Memory B cell (primary cell): ENCODE results near the gene TTLL8.
"Not testable (repeated sequence)": the region's sequence is repeated elsewhere in the genome, so short reads cannot be mapped to it uniquely, and the experiment has no call there.

Source experiments
- ATAC-seq: fragments of 150-1000 bp; cut with Tn5 transposase; 2 replicates; pipeline ENCODE4 v1.10.0; 2021; ENCODE audit warnings: low read depth, mild to moderate bottlenecking, moderate library complexity
- DNase-seq, 2 donors: peaks; one replicate each; pipeline ENCODE4 v3.0.0; 2022; ENCODE audit warnings: low spot score in 2 of 2
- H3K27ac Mint-ChIP-seq: one replicate; pipeline ENCODE4 v1.8.0; 2022; ENCODE audit warnings: mild to moderate bottlenecking, moderate library complexity, mixed read lengths
- H3K27me3 Mint-ChIP-seq: one replicate; pipeline ENCODE4 v1.8.0; 2022; ENCODE audit warnings: mixed read lengths
- H3K36me3 Mint-ChIP-seq: one replicate; pipeline ENCODE4 v1.8.0; 2022; ENCODE audit warnings: mild to moderate bottlenecking, mixed read lengths
- H3K4me1 Mint-ChIP-seq: one replicate; pipeline ENCODE4 v1.8.0; 2022; ENCODE audit warnings: mixed read lengths
- H3K4me3 Mint-ChIP-seq: one replicate; pipeline ENCODE4 v1.8.0; 2022; ENCODE audit warnings: mild to moderate bottlenecking, moderate library complexity, mixed read lengths
- H3K9me3 Mint-ChIP-seq: one replicate; pipeline ENCODE4 v1.8.0; 2022; ENCODE audit warnings: mixed read lengths

The TTLL8 gene

GRCh38 chr22:49996119-49996517 is 62.0 kb downstream of the TTLL8 start:
- Mint-ChIP-seq H3K27ac (no peak overlapping the region), H3K4me3 (no peak overlapping the region), H3K36me3 (peaks cover under 1% of the 10 kb centered on the region), H3K27me3 (peaks cover 16% of the 10 kb centered on the region), H3K9me3 (peaks cover 3% of the 10 kb centered on the region), H3K4me1 (peaks cover 14% of the 10 kb centered on the region)
- ATAC-seq: no peak
- no peak for DNase-seq

- Mint-ChIP-seq H3K27me3 (peaks cover 15% of the 10 kb centered on the region), H3K9me3 (peaks cover 6% of the 10 kb centered on the region), H3K4me3 (no peak overlapping the region), H3K27ac (no peak overlapping the region), H3K36me3 (peaks cover 3% of the 10 kb centered on the region), H3K4me1 (peaks cover 12% of the 10 kb centered on the region)
- ATAC-seq: no peak
- DNase-seq: no peak
These were observed 62.6 kb downstream of the TTLL8 start for GRCh38 chr22:49995361-49996118.

GRCh38 chr22:49995041-49995360 is 63.1 kb downstream of the TTLL8 start:
- Mint-ChIP-seq H3K27ac (no peak overlapping the region), H3K27me3 (peaks cover 16% of the 10 kb centered on the region), H3K36me3 (peaks cover 3% of the 10 kb centered on the region)

GRCh38 chr22:49994361-49995040 is 63.6 kb downstream of the TTLL8 start:
- Mint-ChIP-seq H3K4me1 (peaks cover 12% of the 10 kb centered on the region), H3K36me3 (peaks cover 3% of the 10 kb centered on the region), H3K27ac (peak overlapping the region; percentile 24), H3K9me3 (peaks cover 6% of the 10 kb centered on the region), H3K27me3 (peaks cover 16% of the 10 kb centered on the region), H3K4me3 (no peak overlapping the region)
- ATAC-seq (no peak), DNase-seq (no peak)

More at GRCh38 chr22:49995041-49995360, 63.1 kb downstream of the TTLL8 start:
- Mint-ChIP-seq H3K4me3 (no peak overlapping the region), H3K9me3 (peaks cover 6% of the 10 kb centered on the region), H3K4me1 (peaks cover 12% of the 10 kb centered on the region)
- no peak for DNase-seq
- no peak for ATAC-seq

GRCh38 chr22:49993649-49994360 is 64.3 kb downstream of the TTLL8 start:
- peaks cover 12% of the 10 kb centered on the region for H3K4me1 Mint-ChIP-seq
- H3K27ac Mint-ChIP-seq: peak overlapping the region; percentile 51
- no peak overlapping the region for H3K4me3 Mint-ChIP-seq

GRCh38 chr22:49992921-49993648 is 65.0 kb downstream of the TTLL8 start:
- peak overlapping the region; percentile 51 for H3K27ac Mint-ChIP-seq
- peaks cover 6% of the 10 kb centered on the region for H3K4me1 Mint-ChIP-seq
- H3K9me3 Mint-ChIP-seq: peaks cover 6% of the 10 kb centered on the region
- H3K4me3 Mint-ChIP-seq: peak overlapping the region; percentile 71
- ATAC-seq (peak; percentile 96), DNase-seq (peak; percentile 64 to 69)
- H3K27me3 Mint-ChIP-seq: peaks cover 8% of the 10 kb centered on the region
- peaks cover 3% of the 10 kb centered on the region for H3K36me3 Mint-ChIP-seq

More at GRCh38 chr22:49993649-49994360, 64.3 kb downstream of the TTLL8 start:
- Mint-ChIP-seq H3K9me3 (peaks cover 6% of the 10 kb centered on the region), H3K27me3 (peaks cover 13% of the 10 kb centered on the region), H3K36me3 (peaks cover 3% of the 10 kb centered on the region)
- DNase-seq: no peak
- ATAC-seq: no peak

- Mint-ChIP-seq H3K27me3 (peaks cover 10% of the 10 kb centered on the region), H3K9me3 (peaks cover 6% of the 10 kb centered on the region), H3K4me3 (no peak overlapping the region), H3K27ac (no peak overlapping the region), H3K36me3 (peaks cover 3% of the 10 kb centered on the region), H3K4me1 (peaks cover 3% of the 10 kb centered on the region)
- DNase-seq: no peak
- no peak for ATAC-seq
These were observed 66.1 kb downstream of the TTLL8 start for GRCh38 chr22:49991907-49992533.

- H3K4me3 Mint-ChIP-seq: no peak overlapping the region
- DNase-seq (no peak), ATAC-seq (no peak)
- peaks cover 10% of the 10 kb centered on the region for H3K27me3 Mint-ChIP-seq
- H3K9me3 Mint-ChIP-seq: peaks cover 8% of the 10 kb centered on the region
- H3K4me1 Mint-ChIP-seq: peaks cover 3% of the 10 kb centered on the region
- H3K36me3 Mint-ChIP-seq: peaks cover 3% of the 10 kb centered on the region
- H3K27ac Mint-ChIP-seq: no peak overlapping the region
These were observed 66.9 kb downstream of the TTLL8 start for GRCh38 chr22:49991167-49991566.

GRCh38 chr22:49989826-49990225 is 68.3 kb downstream of the TTLL8 start:
- not testable (repeated sequence) for DNase-seq, H3K36me3 Mint-ChIP-seq, H3K27ac Mint-ChIP-seq, ATAC-seq, H3K4me3 Mint-ChIP-seq, H3K4me1 Mint-ChIP-seq
- peaks cover 16% of the 10 kb centered on the region for H3K9me3 Mint-ChIP-seq
- H3K27me3 Mint-ChIP-seq: peaks cover 14% of the 10 kb centered on the region

GRCh38 chr22:49986325-49986724 is 71.8 kb downstream of the TTLL8 start:
- H3K27me3 Mint-ChIP-seq: peaks cover 20% of the 10 kb centered on the region
- ATAC-seq (no peak), DNase-seq (no peak)
- H3K9me3 Mint-ChIP-seq: peaks cover 13% of the 10 kb centered on the region
- peaks cover 7% of the 10 kb centered on the region for H3K36me3 Mint-ChIP-seq
- H3K4me3 Mint-ChIP-seq: no peak overlapping the region
- peaks cover 4% of the 10 kb centered on the region for H3K4me1 Mint-ChIP-seq
- H3K27ac Mint-ChIP-seq: no peak overlapping the region

GRCh38 chr22:49983148-49984042 is 74.7 kb downstream of the TTLL8 start:
- H3K36me3 Mint-ChIP-seq: peaks cover 11% of the 10 kb centered on the region
- peak overlapping the region; percentile 49 for H3K27ac Mint-ChIP-seq
- H3K4me1 Mint-ChIP-seq: peaks cover 6% of the 10 kb centered on the region
- peaks cover 17% of the 10 kb centered on the region for H3K27me3 Mint-ChIP-seq
- ATAC-seq (peak; percentile 79), DNase-seq (peak in 1 of 2 donors; percentile 62)
- peak overlapping the region; percentile 49 for H3K4me3 Mint-ChIP-seq
- peaks cover 16% of the 10 kb centered on the region for H3K9me3 Mint-ChIP-seq

GRCh38 chr22:49981799-49982198 is 76.3 kb downstream of the TTLL8 start:
- Mint-ChIP-seq H3K36me3 (peaks cover 11% of the 10 kb centered on the region), H3K9me3 (peaks cover 16% of the 10 kb centered on the region), H3K27me3 (peaks cover 16% of the 10 kb centered on the region)
- not testable (repeated sequence) for DNase-seq, H3K4me1 Mint-ChIP-seq, H3K27ac Mint-ChIP-seq, H3K4me3 Mint-ChIP-seq, ATAC-seq
